Central memory CD4-positive, alpha-beta T cell (primary cell): ENCODE data around the gene SLX4.

ENCODE experiments used
- DNase-seq: peaks from one replicate; pipeline ENCODE4 v3.0.0; 2022

SLX4 gene

GRCh38 chr16:3546986-3547682, 64.3 kb downstream of the SLX4 start:
- no peak for DNase-seq

GRCh38 chr16:3542601-3543373, 68.6 kb downstream of the SLX4 start:
- no peak for DNase-seq

GRCh38 chr16:3541527-3542155, 69.8 kb downstream of the SLX4 start:
- no peak for DNase-seq

GRCh38 chr16:3538222-3538621, 73.2 kb downstream of the SLX4 start:
- DNase-seq: no peak

- DNase-seq: no peak
These were observed 74.6 kb downstream of the SLX4 start for GRCh38 chr16:3536851-3537250.

GRCh38 chr16:3536271-3536731, 75.1 kb downstream of the SLX4 start:
- no peak for DNase-seq

GRCh38 chr16:3534126-3534525, 77.3 kb downstream of the SLX4 start:
- DNase-seq: no peak

- DNase-seq: no peak
These were observed 78.7 kb downstream of the SLX4 start for GRCh38 chr16:3532741-3533140.
